Astrocyte (in vitro differentiated cells and primary cell): Measurements from ENCODE around the gene CDCA7. TPM values are rescaled to one million over a fixed set of nuclear protein-coding genes. Genes with fewer than 3 reads are reported as not detected.

Source experiments
- DNase-seq: peaks from one replicate; pipeline ENCODE4 v3.0.0-alpha.2; 2010; ENCODE audit warnings: low read depth
- FAIRE-seq: peaks from 2 replicates; lab custom pipeline; 2011; peaks lifted over from hg19 to GRCh38; lab: Jason Lieb, UNC
- H2AFZ ChIP-seq: 2 replicates; pipeline ENCODE4 v1.6.0; 2012; ENCODE audit warnings: low read depth, low read length, inconsistent platforms
- H3K27ac ChIP-seq: 2 replicates; pipeline ENCODE4 v1.5.1; 2011; ENCODE audit warnings: low read depth, low read length, inconsistent platforms
- H3K27me3 ChIP-seq: 2 replicates; pipeline ENCODE4 v1.6.0; 2011; ENCODE audit warnings: low read length, inconsistent platforms; ENCODE audit not compliant: insufficient read depth
- H3K36me3 ChIP-seq: 2 replicates; pipeline ENCODE4 v1.5.1; 2011; ENCODE audit warnings: low read length, inconsistent platforms; ENCODE audit not compliant: insufficient read depth
- H3K4me1 ChIP-seq: 2 replicates; pipeline ENCODE4 v1.5.1; 2011; ENCODE audit warnings: low read length, inconsistent platforms; ENCODE audit not compliant: insufficient read depth
- H3K4me2 ChIP-seq: 2 replicates; pipeline ENCODE4 v1.6.0; 2012; ENCODE audit warnings: low read length, inconsistent platforms
- H3K4me3 ChIP-seq: 2 replicates; pipeline ENCODE4 v1.5.1; 2011; ENCODE audit warnings: low read depth, mild to moderate bottlenecking, low read length, inconsistent platforms; ENCODE audit not compliant: insufficient read depth
- H3K79me2 ChIP-seq: 2 replicates; pipeline ENCODE4 v1.6.0; 2012; ENCODE audit warnings: mild to moderate bottlenecking, low read length, inconsistent platforms; ENCODE audit not compliant: insufficient read depth
- H3K9ac ChIP-seq: 2 replicates; pipeline ENCODE4 v1.6.0; 2012; ENCODE audit warnings: mild to moderate bottlenecking, low read length, inconsistent platforms
- H3K9me3 ChIP-seq: 2 replicates; pipeline ENCODE4 v1.5.1; 2012; ENCODE audit warnings: low read depth, mild to moderate bottlenecking, low read length, inconsistent platforms; ENCODE audit not compliant: insufficient read depth
- H4K20me1 ChIP-seq: 2 replicates; pipeline ENCODE4 v1.6.0; 2012; ENCODE audit warnings: low read length, inconsistent platforms; ENCODE audit not compliant: insufficient read depth
- H3K27ac Mint-ChIP-seq: one replicate; pipeline ENCODE4 v1.8.0; 2021; ENCODE audit warnings: mild to moderate bottlenecking, mixed read lengths; ENCODE audit not compliant: unreplicated experiment
- H3K27me3 Mint-ChIP-seq: one replicate; pipeline ENCODE4 v1.8.0; 2021; ENCODE audit warnings: low read depth, mixed read lengths; ENCODE audit not compliant: unreplicated experiment
- H3K36me3 Mint-ChIP-seq: one replicate; pipeline ENCODE4 v1.8.0; 2021; ENCODE audit warnings: low read depth, mixed read lengths; ENCODE audit not compliant: unreplicated experiment
- H3K4me1 Mint-ChIP-seq: one replicate; pipeline ENCODE4 v1.8.0; 2021; ENCODE audit warnings: low read depth, mixed read lengths; ENCODE audit not compliant: unreplicated experiment
- H3K4me3 Mint-ChIP-seq: one replicate; pipeline ENCODE4 v1.8.0; 2021; ENCODE audit warnings: mild to moderate bottlenecking, moderate library complexity, mixed read lengths; ENCODE audit not compliant: unreplicated experiment
- H3K9me3 Mint-ChIP-seq: one replicate; pipeline ENCODE4 v1.8.0; 2021; ENCODE audit warnings: mild to moderate bottlenecking, mixed read lengths; ENCODE audit not compliant: unreplicated experiment
- CTCF ChIP-seq: IDR thresholded peaks from 2 replicates; pipeline ENCODE4 v1.5.1; 2011; ENCODE audit warnings: low read depth, mild to moderate bottlenecking, inconsistent platforms, low read length, moderate library complexity; ENCODE audit not compliant: insufficient read depth
- EZH2 ChIP-seq: IDR thresholded peaks from 2 replicates; pipeline ENCODE4 v1.6.1; 2012; ENCODE audit warnings: mild to moderate bottlenecking, low read length, inconsistent platforms; ENCODE audit not compliant: insufficient read depth
- total RNA-seq: library from RNA; stranded (reverse); gene quantifications from 2 replicates; pipeline ENCODE4 v1.2.1, GENCODE V29; 2021

Gene CDCA7
- total RNA-seq, 1 donor from 2014 or later: 5.3 TPM

DNA sequence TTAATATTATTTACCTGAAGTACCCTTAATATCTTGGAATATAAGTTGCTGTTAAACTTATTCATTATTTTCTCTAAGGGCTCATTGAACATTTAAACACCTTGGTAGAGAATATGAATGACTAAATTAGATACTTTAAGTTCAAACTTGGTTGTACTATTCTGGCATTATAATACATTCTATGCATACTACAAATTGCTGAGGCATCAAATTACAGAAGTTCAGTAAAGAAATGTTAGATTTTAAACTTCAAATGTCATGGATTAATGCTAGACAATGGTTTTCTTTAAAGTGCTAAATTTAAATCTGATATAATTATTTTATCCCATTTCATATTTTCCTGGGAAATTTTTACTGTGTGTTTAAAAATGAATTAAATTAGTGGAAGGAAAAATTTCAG lies 63.1 kb downstream of the CDCA7 start:
- Histone ChIP-seq H3K4me2 (no peak overlapping the region), H2AFZ (no peak overlapping the region), H4K20me1 (no peaks in the 10 kb centered on the region), H3K27ac (no peak overlapping the region), H3K4me3 (no peak overlapping the region), H3K9me3 (no peaks in the 10 kb centered on the region), H3K36me3 (no peaks in the 10 kb centered on the region), H3K4me1 (peaks cover 7% of the 10 kb centered on the region), H3K9ac (no peak overlapping the region), H3K27me3 (no peaks in the 10 kb centered on the region), H3K79me2 (no peaks in the 10 kb centered on the region)
- H3K27me3 Mint-ChIP-seq: peaks cover 17% of the 10 kb centered on the region
- DNase-seq (no peak), FAIRE-seq (no peak)
- no peak overlapping the region for H3K4me3 Mint-ChIP-seq
- peaks cover 7% of the 10 kb centered on the region for H3K4me1 Mint-ChIP-seq
- TF ChIP-seq EZH2 (no peak), CTCF (no peak)
- no peak overlapping the region for H3K27ac Mint-ChIP-seq
- peaks cover 1% of the 10 kb centered on the region for H3K9me3 Mint-ChIP-seq
- no peaks in the 10 kb centered on the region for H3K36me3 Mint-ChIP-seq
